Mesothelial cell of epicardium (in vitro differentiated cells): ENCODE measurements around the gene TMPRSS4. TPM values are rescaled to one million over a fixed set of nuclear protein-coding genes. Genes with fewer than 3 reads are reported as not detected.

Experiments used
- DNase-seq, 2 experiments: peaks; one replicate each; pipeline ENCODE4 v3.0.0; 2021; ENCODE audit warnings: low spot score in 2 of 2; ENCODE audit not compliant: unreplicated experiment in 2 of 2
- H3K27ac Mint-ChIP-seq: 2 replicates; pipeline ENCODE4 v1.8.0; 2021; ENCODE audit warnings: mixed read lengths
- H3K27me3 Mint-ChIP-seq: 2 replicates; pipeline ENCODE4 v1.8.0; 2021; ENCODE audit warnings: low read depth, mixed read lengths
- H3K36me3 Mint-ChIP-seq: 2 replicates; pipeline ENCODE4 v1.8.0; 2021; ENCODE audit warnings: mixed read lengths
- H3K4me1 Mint-ChIP-seq: 2 replicates; pipeline ENCODE4 v1.8.0; 2021; ENCODE audit warnings: mixed read lengths
- H3K4me3 Mint-ChIP-seq: 2 replicates; pipeline ENCODE4 v1.8.0; 2021; ENCODE audit warnings: mild to moderate bottlenecking, moderate library complexity, mixed read lengths
- H3K9me3 Mint-ChIP-seq: 2 replicates; pipeline ENCODE4 v1.8.0; 2021; ENCODE audit warnings: mixed read lengths
- CTCF ChIP-seq: fragments of 200-600 bp; sonication (generic); IDR thresholded peaks from one replicate; pipeline ENCODE4 v1.5.0; 2021; ENCODE audit warnings: antibody characterized with exemption; ENCODE audit not compliant: unreplicated experiment
- total RNA-seq: library from RNA; stranded (reverse); gene quantifications from 3 replicates; pipeline ENCODE4 v1.2.1, GENCODE V29; 2021

Gene TMPRSS4
- total RNA-seq, 1 donor from 2014 or later: 0.94 TPM

GRCh38 chr11:118112711-118113430 is 36.0 kb downstream of the TMPRSS4 start:
- Mint-ChIP-seq H3K4me1 (peaks cover 4% of the 10 kb centered on the region), H3K9me3 (no peaks in the 10 kb centered on the region), H3K27me3 (peaks cover 21% of the 10 kb centered on the region), H3K36me3 (no peaks in the 10 kb centered on the region), H3K27ac (no peak overlapping the region), H3K4me3 (no peak overlapping the region)
- DNase-seq: no peak
- no peak for TF ChIP-seq CTCF

GRCh38 chr11:118114266-118114665 is 37.4 kb downstream of the TMPRSS4 start:
- no peak for TF ChIP-seq CTCF

GRCh38 chr11:118115048-118115447 is 38.2 kb downstream of the TMPRSS4 start:
- Mint-ChIP-seq H3K27ac (no peak overlapping the region), H3K9me3 (no peaks in the 10 kb centered on the region), H3K27me3 (peaks cover 28% of the 10 kb centered on the region), H3K36me3 (no peaks in the 10 kb centered on the region), H3K4me1 (peaks cover 9% of the 10 kb centered on the region), H3K4me3 (no peak overlapping the region)
- no peak for TF ChIP-seq CTCF
- no peak for DNase-seq

More at GRCh38 chr11:118114266-118114665, 37.4 kb downstream of the TMPRSS4 start:
- no peaks in the 10 kb centered on the region for H3K36me3 Mint-ChIP-seq
- no peaks in the 10 kb centered on the region for H3K9me3 Mint-ChIP-seq
- H3K27ac Mint-ChIP-seq: no peak overlapping the region
- H3K4me1 Mint-ChIP-seq: peaks cover 9% of the 10 kb centered on the region
- H3K27me3 Mint-ChIP-seq: peaks cover 27% of the 10 kb centered on the region
- DNase-seq: no peak
- no peak overlapping the region for H3K4me3 Mint-ChIP-seq

- Mint-ChIP-seq H3K4me3 (no peak overlapping the region), H3K36me3 (no peaks in the 10 kb centered on the region), H3K4me1 (peaks cover 9% of the 10 kb centered on the region), H3K27ac (no peak overlapping the region), H3K27me3 (peaks cover 33% of the 10 kb centered on the region), H3K9me3 (peaks cover 10% of the 10 kb centered on the region)
- no peak for DNase-seq
- no peak for TF ChIP-seq CTCF
Observed at GRCh38 chr11:118117790-118118601, 41.1 kb downstream of the TMPRSS4 start.

GRCh38 chr11:118120793-118121192 is 43.9 kb downstream of the TMPRSS4 start:
- DNase-seq: no peak
- no peak overlapping the region for H3K4me3 Mint-ChIP-seq
- H3K27ac Mint-ChIP-seq: no peak overlapping the region
- peaks cover 26% of the 10 kb centered on the region for H3K27me3 Mint-ChIP-seq
- H3K9me3 Mint-ChIP-seq: peaks cover 10% of the 10 kb centered on the region
- H3K4me1 Mint-ChIP-seq: peaks cover 9% of the 10 kb centered on the region
- no peak for TF ChIP-seq CTCF
- H3K36me3 Mint-ChIP-seq: no peaks in the 10 kb centered on the region
